Breast epithelium (tissue), 4 donors: ENCODE results near the gene ARHGEF17. TPM values are rescaled to one million over a fixed set of nuclear protein-coding genes. Genes with fewer than 3 reads are reported as not detected.
A peak's percentile ranks its signal among the peaks of the same experiment; 100 is the strongest.

ENCODE experiments used
- DNase-seq, 2 donors: peaks; one replicate each; pipeline ENCODE4 v3.0.0-alpha.2; 2019; ENCODE audit warnings: low spot score in 2 of 2
- H3K27ac ChIP-seq, 2 donors: fragments of 200-600 bp; sonication (generic) in 1 of 2; one replicate each; pipeline ENCODE4 v1.5.1; 2016 to 2019; ENCODE audit warnings: mild to moderate bottlenecking in 1 of 2
- H3K27me3 ChIP-seq, 2 donors: fragments of 200-600 bp; sonication (generic) in 1 of 2; one replicate each; pipeline versions ENCODE4 v1.5.1 to v1.6.0; 2017 to 2019; ENCODE audit warnings: control low read depth in 1 of 2, mild to moderate bottlenecking in 1 of 2
- H3K36me3 ChIP-seq: fragments of 200-600 bp; one replicate; pipeline ENCODE4 v1.5.1; 2019
- H3K4me1 ChIP-seq, 2 donors: fragments of 200-600 bp; sonication (generic); one replicate each; pipeline ENCODE4 v1.5.1; 2016 to 2019; ENCODE audit warnings: control low read depth in 1 of 2
- H3K4me3 ChIP-seq, 3 donors: fragments of 200-600 bp; sonication (generic); 1 replicate in 2 of 3; 2 replicates in 1 of 3; pipeline ENCODE4 v1.5.1; 2016 to 2019; ENCODE audit warnings: mild to moderate bottlenecking in 3 of 3, moderate library complexity in 2 of 3
- H3K9me3 ChIP-seq, 2 donors: fragments of 200-600 bp; sonication (generic) in 1 of 2; one replicate each; pipeline ENCODE4 v1.5.1; 2016 to 2019; ENCODE audit warnings: control low read depth in 1 of 2
- CTCF ChIP-seq, 3 donors: fragments of 450-650 bp; IDR thresholded peaks; one replicate each; pipeline ENCODE4 v1.5.1; 2016 to 2017; ENCODE audit warnings: antibody characterized with exemption in 3 of 3, mild to moderate bottlenecking in 3 of 3, moderate library complexity in 3 of 3
- POLR2A ChIP-seq: fragments of 450-650 bp; IDR thresholded peaks from one replicate; pipeline ENCODE4 v1.6.1; 2016; ENCODE audit warnings: antibody characterized with exemption, mild to moderate bottlenecking, moderate library complexity
- POLR2AphosphoS5 ChIP-seq, 3 donors: sonication (generic); formaldehyde crosslinking; IDR thresholded peaks; one replicate each; pipeline ENCODE4 v1.6.1; 2017; ENCODE audit warnings: antibody characterized with exemption in 3 of 3
- intact Hi-C: fragments of 100-400 bp; cut with DNase I; formaldehyde crosslinking; loops from one replicate; pipeline ENCODE4 v1.15.1; 2023; ENCODE audit warnings: low total_unique reads
- total RNA-seq, 3 donors: library from RNA; depleted of rRNA; stranded (reverse); fragments of >200 nt; gene quantifications; one replicate each; pipeline ENCODE4 v1.1.0, GENCODE V29; 2016

The ARHGEF17 gene
- total RNA-seq, 3 donors from 2014 or later = 28.8 to 54.7 (median 38.2) TPM

- Histone ChIP-seq H3K27me3 (no peaks in the 10 kb centered on the region), H3K4me3 (no peak overlapping the region), H3K36me3 (no peaks in the 10 kb centered on the region), H3K4me1 (peaks cover 13 to 38% of the 10 kb centered on the region in 2 donors), H3K27ac (peak overlapping the region; percentile 67 to 84), H3K9me3 (no peaks in the 10 kb centered on the region)
- DNase-seq = no peak
- intact Hi-C loops = no loop called here
- TF ChIP-seq POLR2AphosphoS5 (IDR thresholded peaks at IDR 0.05) (no peak), CTCF (IDR thresholded peaks at IDR 0.05) (no peak), POLR2A (no peak)
These were observed 23.3 kb downstream of the ARHGEF17 start for GRCh38 chr11:73331138-73331916.

DNA sequence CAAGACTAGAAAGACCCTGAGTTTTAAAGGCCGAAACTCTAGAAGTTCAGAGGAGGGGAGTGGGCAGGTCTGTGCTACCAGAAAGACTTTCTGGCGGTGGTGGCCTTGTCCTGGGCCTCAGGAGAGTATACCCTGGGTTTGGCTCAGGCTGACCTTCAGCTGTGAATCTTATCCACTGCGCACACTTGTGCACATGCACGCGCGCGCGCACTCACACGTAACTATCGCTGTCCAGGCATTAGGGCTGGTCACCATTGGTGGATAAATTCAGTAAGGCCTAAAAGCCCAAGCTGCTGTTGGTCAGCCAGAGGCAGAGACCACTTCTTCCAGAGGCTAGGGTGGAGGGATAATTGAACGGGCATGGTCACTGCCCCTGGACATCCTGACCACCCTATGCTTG, 25.1 kb downstream of the ARHGEF17 start:
- no peak for TF ChIP-seq POLR2AphosphoS5 (IDR thresholded peaks at IDR 0.05)
- no peak for TF ChIP-seq POLR2A
- TF ChIP-seq CTCF (IDR thresholded peaks at IDR 0.05) = no peak
- intact Hi-C loops = no loop called here
- Histone ChIP-seq H3K36me3 (no peaks in the 10 kb centered on the region), H3K27me3 (no peaks in the 10 kb centered on the region), H3K27ac (peak overlapping the region; percentile 41 to 93), H3K4me3 (no peak overlapping the region), H3K9me3 (no peaks in the 10 kb centered on the region), H3K4me1 (peaks cover 13 to 38% of the 10 kb centered on the region in 2 donors)
- no peak for DNase-seq

DNA sequence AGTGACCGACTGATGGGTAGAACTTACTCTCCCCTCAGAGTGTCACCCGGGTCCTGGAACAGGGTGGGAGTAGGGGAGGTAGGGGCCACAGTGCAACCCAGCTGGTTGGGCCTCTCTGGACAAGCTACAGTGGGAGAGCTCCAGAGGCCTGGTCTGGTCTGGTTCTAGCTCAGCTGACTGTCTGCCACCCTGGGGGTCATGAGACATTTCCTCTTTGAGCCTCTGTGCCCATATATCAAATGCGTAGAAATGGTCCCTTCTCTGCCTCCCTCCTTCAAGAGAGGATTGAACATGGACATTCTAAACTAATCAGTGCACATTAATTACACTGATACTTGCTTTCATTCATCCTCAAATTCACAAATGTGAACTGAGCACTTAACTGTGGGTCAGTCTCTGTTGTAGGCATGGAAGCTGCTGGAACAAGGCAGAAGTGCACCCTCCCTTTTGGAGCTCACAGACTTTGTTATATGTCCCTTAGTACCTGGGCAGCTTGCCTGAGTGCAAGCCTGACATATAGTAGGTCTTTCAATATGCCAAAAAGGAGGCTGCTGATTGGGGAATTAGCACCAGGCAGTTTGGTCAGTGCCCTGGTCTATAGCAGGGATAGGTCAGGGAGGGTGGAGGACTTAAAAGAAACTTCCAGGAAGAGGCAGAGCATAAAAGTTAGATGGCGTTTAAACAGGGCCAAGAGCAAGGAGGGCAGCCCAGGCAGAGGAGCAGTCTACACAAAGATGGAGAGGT, 25.7 kb downstream of the ARHGEF17 start:
- H3K27ac ChIP-seq = peak overlapping the region; percentile 75 to 93
- no peak for DNase-seq
- H3K4me1 ChIP-seq = peaks cover 13 to 38% of the 10 kb centered on the region in 2 donors
- intact Hi-C loops = no loop called here
- no peaks in the 10 kb centered on the region for H3K36me3 ChIP-seq
- H3K9me3 ChIP-seq = no peaks in the 10 kb centered on the region
- H3K27me3 ChIP-seq = no peaks in the 10 kb centered on the region
- peak overlapping the region in 1 of 3 donors; percentile 35 for H3K4me3 ChIP-seq
- no peak for TF ChIP-seq CTCF (IDR thresholded peaks at IDR 0.05)
- TF ChIP-seq POLR2AphosphoS5 (IDR thresholded peaks at IDR 0.05) = no peak
- no peak for TF ChIP-seq POLR2A

- H3K27ac ChIP-seq = peak overlapping the region; percentile 75 to 93
- no peaks in the 10 kb centered on the region for H3K27me3 ChIP-seq
- no peaks in the 10 kb centered on the region for H3K9me3 ChIP-seq
- peak; percentile 61 to 77 for DNase-seq
- intact Hi-C loops = no loop called here
- TF ChIP-seq POLR2A = no peak
- TF ChIP-seq POLR2AphosphoS5 (IDR thresholded peaks at IDR 0.05) = peak in 1 of 3 donors; percentile 39
- peaks cover 13 to 38% of the 10 kb centered on the region in 2 donors for H3K4me1 ChIP-seq
- H3K36me3 ChIP-seq = no peaks in the 10 kb centered on the region
- H3K4me3 ChIP-seq = peak overlapping the region in 1 of 3 donors; percentile 35
These were observed 26.5 kb downstream of the ARHGEF17 start for GRCh38 chr11:73334384-73335203.

DNA sequence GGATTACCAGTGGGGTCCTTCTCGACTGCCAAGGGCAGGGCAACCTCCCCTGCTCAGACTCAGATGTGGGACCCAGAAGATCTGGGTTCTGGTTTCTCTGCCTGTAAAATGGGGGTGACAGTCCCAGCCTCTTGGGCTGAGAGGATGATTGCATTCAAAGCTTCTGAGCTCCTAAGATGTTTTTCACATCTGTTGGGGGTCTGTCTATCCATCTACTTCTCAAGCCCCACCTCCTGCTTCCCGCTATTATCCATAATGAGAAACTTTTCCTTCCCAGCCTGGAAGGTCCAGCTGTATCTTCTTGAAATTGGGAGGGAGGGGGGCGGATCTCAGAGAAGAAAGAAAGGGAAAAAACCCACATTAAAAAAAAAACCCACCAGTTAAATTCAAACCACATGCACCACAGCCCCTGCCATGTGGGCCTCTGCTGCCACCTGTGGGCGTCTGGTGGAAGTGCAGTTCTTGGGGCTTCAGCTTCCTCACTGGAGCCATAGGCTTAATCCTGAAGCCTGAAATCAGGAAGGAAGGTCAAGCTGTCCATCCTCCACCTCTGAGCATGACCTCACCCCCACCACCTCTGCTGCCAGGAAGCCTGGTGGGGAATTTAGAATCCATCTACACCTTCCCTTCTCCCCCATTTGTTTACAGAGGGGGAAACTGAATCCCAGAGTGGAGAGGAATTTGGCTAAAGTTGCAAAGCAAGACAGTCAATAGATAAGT, 27.3 kb downstream of the ARHGEF17 start:
- Histone ChIP-seq H3K36me3 (no peaks in the 10 kb centered on the region), H3K9me3 (no peaks in the 10 kb centered on the region), H3K4me1 (peaks cover 13 to 38% of the 10 kb centered on the region in 2 donors), H3K4me3 (no peak overlapping the region), H3K27me3 (no peaks in the 10 kb centered on the region), H3K27ac (peak overlapping the region; percentile 75 to 93)
- intact Hi-C loops = no loop called here
- TF ChIP-seq POLR2AphosphoS5 (IDR thresholded peaks at IDR 0.05) = peak in 2 of 3 donors; percentile 19 to 84
- TF ChIP-seq POLR2A = no peak
- peak; percentile 93 to 94 (median 94) for TF ChIP-seq CTCF (IDR thresholded peaks at IDR 0.05)
- DNase-seq = peak; percentile 75 to 85
